Spinal cord (tissue), 10 donors: ENCODE results near the gene KRT8. TPM values are rescaled to one million over a fixed set of nuclear protein-coding genes. Genes with fewer than 3 reads are reported as not detected.

Experiments used
- DNase-seq, 6 donors: peaks; one replicate each; pipeline versions ENCODE4 v3.0.0 to v3.0.0-alpha.2; 2013 to 2015; ENCODE audit warnings: low spot score in 6 of 6, low read depth in 4 of 6
- H3K27ac ChIP-seq: one replicate; pipeline ENCODE4 v1.5.1; 2013; ENCODE audit warnings: low read depth, low read length, control low read depth
- H3K27me3 ChIP-seq: one replicate; pipeline ENCODE4 v1.6.1; 2013; ENCODE audit warnings: low read length; ENCODE audit not compliant: control insufficient read depth, insufficient read depth
- H3K36me3 ChIP-seq: one replicate; pipeline ENCODE4 v1.6.1; 2013; ENCODE audit warnings: low read length; ENCODE audit not compliant: control insufficient read depth, insufficient read depth
- H3K4me1 ChIP-seq: one replicate; pipeline ENCODE4 v1.6.1; 2013; ENCODE audit warnings: low read length; ENCODE audit not compliant: control insufficient read depth, insufficient read depth
- H3K4me3 ChIP-seq: one replicate; pipeline ENCODE4 v1.5.1; 2013; ENCODE audit warnings: low read depth, low read length, control low read depth
- H3K9me3 ChIP-seq: one replicate; pipeline ENCODE4 v1.6.1; 2013; ENCODE audit warnings: low read length; ENCODE audit not compliant: control insufficient read depth, insufficient read depth
- WGBS: methylation state at CpG from one replicate; pipeline ENCODE4 v1.1.5; 2013; ENCODE audit warnings: missing lambda C conversion rate; ENCODE audit not compliant: insufficient coverage; 5-methylcytosine and 5-hydroxymethylcytosine counted together
- polyA plus RNA-seq, 2 donors: library from polyadenylated mRNA; unstranded; fragments of 120-200 nt; gene quantifications; one replicate each; pipeline ENCODE4 v1.2.1, GENCODE V29; 2013; ENCODE audit not compliant: insufficient read length in 2 of 2
- total RNA-seq, 2 donors: library from RNA; depleted of rRNA in 1 of 2; stranded (reverse); fragments of 120-200 nt in 1 of 2; fragments of >200 nt in 1 of 2; gene quantifications; one replicate each; pipeline versions ENCODE4 v1.2.3 to v1.2.4, GENCODE V29; 2013 to 2014
- donor health status: healthy.

KRT8 gene
- total and polyA plus RNA-seq, 4 donors = 0.99 to 12.0 (median 5.9) TPM

DNA sequence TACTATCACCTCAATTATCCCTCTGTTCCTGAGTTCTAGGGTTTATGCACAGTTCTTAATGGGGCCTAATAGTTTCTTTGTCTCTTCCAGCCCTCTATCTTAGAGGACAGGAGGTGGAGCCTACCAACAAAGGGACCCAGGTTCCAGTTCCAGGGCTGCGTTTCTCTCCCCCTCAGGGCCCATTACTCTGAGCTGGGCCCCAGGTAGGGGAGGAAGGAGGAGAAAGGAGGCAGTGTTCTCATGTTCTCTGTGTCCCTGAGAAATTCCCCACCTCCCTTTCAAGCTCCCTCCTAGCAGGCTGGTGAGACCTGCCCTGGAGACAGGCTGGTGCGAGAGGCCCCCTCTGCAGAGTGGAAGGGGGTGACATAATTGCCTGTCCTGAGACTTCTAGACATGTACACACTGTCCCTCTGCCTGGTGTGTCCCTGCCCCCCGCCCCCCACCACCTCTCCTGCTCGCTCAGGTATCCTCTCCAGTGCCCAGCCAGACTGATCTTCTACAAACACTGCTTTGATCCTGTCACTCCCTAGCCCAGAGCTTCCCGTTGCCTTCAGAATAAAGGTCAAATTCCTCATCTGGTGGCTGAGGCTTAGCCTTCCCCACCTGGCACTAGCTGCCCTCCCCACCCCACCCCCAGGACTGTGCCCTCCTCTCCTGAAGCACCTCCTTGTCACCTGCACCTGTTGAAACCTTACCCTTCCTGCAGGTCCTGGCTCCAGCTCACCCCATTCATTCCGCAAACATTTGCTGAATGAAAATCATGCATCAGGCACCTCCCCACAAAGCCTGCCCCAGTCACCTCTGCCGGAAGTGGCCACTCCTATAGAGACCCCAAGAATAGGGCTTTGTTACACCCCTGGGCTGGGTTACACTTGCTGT is 21.1 kb upstream of the KRT8 start:
- no peaks in the 10 kb centered on the region for H3K27me3 ChIP-seq
- DNase-seq = no peak
- no peaks in the 10 kb centered on the region for H3K9me3 ChIP-seq
- H3K36me3 ChIP-seq = no peaks in the 10 kb centered on the region
- H3K27ac ChIP-seq = no peak overlapping the region
- 51% methylated on average over 5 of the region's 7 CpGs for WGBS
- H3K4me1 ChIP-seq = peaks cover 1% of the 10 kb centered on the region
- H3K4me3 ChIP-seq = no peak overlapping the region

DNA sequence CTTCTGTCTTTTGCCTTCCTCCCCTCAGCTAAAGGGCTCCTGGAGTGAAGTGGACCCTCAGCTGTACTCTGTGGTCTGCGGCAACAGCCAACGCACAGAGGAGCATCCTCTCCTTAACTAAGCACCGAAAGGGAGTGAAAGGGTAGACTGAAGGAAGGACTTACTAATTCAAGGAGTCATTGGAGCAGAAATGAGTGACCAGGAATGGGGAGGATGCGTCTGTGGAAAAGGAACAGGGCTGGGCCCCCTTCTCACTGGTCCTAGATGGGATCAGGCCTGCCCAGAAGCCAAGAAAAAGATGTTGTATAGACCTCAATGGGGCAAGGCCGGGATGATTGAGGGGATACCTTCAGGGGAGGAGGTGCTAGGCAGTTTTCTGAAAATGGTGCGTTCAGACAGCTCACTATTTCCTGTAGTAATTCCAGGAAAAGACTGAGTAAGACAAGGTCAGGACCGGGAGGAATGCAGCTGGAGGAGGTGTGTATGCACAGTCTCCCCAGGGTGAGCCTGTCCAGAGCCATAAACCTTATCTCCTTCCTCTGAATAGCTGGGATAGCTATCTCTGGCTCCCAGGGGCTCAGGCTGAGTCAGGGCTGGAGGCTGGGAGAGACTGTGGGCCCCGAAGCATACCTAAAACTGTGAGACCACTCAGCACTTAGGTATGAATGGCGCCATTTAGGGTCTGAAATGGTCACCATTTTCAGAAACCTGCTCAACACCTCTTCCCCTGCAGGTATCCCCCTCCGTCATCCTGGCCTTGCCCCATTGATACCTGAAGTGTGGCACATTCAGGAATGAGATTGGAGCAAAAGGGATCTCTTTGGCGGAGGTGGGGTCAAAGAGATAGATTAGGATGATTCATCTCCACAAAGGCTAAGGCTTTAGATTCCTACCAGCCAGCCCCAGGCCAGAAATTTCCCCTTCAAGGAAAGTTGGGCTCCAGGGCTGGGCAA is 20.2 kb upstream of the KRT8 start:
- 87% methylated on average over 3 of the region's 11 CpGs for WGBS
- H3K4me3 ChIP-seq = no peak overlapping the region
- H3K4me1 ChIP-seq = peaks cover 5% of the 10 kb centered on the region
- no peaks in the 10 kb centered on the region for H3K36me3 ChIP-seq
- no peaks in the 10 kb centered on the region for H3K27me3 ChIP-seq
- no peak for DNase-seq
- H3K9me3 ChIP-seq = no peaks in the 10 kb centered on the region
- no peak overlapping the region for H3K27ac ChIP-seq

DNA sequence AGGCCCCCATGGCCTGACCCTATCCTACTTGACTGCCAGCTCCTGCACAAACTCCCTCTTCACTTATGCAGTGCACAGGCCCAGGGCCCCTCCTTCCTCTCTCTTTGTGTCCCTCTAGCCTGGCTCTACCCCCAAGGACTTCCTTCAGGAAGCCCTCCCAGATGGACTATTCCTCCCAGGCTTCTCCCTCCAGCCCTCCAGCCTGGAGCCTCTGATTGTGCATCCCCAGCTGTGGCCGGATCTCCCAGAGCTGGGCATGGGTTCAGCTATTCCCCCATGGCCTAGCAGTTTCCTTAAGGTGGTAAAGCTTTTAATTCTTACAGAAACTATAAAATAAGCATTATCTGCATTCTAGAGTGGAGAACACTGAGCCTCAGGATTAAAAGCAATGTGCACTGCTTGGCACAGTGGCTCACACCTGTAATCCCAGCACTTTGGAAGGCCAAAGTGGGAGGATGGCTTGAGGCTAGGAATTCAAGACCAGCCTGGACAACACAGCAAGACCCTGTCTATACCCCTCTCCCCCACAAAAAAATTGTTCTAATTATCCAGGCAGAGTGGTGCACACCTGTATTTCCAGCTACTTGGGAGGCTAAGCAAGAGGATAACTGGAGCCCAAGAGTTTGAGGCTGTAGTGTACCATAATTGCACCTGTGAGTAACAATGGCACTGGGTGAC is 16.8 kb upstream of the KRT8 start:
- no peaks in the 10 kb centered on the region for H3K9me3 ChIP-seq
- no CpG with 5 or more reads among the region's 1 CpG for WGBS
- H3K27ac ChIP-seq = no peak overlapping the region
- H3K4me1 ChIP-seq = peaks cover 5% of the 10 kb centered on the region
- DNase-seq = no peak
- no peak overlapping the region for H3K4me3 ChIP-seq
- H3K27me3 ChIP-seq = no peaks in the 10 kb centered on the region
- H3K36me3 ChIP-seq = no peaks in the 10 kb centered on the region

DNA sequence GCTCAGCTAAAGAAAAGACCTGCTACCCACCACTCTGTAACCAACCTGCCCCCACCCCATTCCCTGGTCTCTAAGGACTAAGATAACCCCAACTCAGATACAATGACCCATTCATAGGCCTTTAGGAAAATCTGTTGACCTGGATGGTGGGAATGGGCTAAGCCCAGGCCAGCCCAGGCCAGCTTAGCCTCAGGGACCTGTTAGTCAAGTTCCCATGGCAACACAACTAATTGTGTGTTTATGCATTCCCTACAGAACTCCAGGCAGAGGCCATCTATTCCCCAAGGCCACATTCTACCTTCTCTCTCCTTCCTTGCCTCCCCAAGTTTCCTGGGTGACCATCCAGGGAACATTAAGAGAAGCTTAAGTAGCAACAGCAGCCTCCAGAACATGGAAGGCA is 16.1 kb upstream of the KRT8 start:
- Histone ChIP-seq H3K27ac (no peak overlapping the region), H3K36me3 (no peaks in the 10 kb centered on the region), H3K4me3 (no peak overlapping the region), H3K4me1 (peaks cover 5% of the 10 kb centered on the region), H3K9me3 (no peaks in the 10 kb centered on the region), H3K27me3 (no peaks in the 10 kb centered on the region)
- DNase-seq = no peak

DNA sequence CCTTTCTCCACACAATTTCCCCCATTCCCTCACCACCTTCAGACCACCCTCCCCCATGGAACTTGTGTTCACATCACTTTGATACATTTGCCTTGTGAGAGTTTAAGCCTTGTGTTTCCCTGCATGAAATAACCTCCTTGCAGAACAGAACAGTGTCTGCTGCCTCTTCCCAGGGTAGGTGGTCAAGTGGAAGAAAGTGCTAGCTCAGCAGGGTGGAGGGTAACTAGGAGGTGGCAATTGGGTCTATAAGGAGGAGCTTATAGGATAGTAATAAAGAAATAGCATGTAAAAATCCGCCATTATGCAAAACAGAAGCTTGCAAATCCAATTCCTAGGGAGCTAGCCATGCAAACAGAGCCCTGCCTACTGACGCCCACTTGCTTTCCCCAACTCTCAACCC is 13.9 kb upstream of the KRT8 start:
- no peak overlapping the region for H3K4me3 ChIP-seq
- H3K27ac ChIP-seq = no peak overlapping the region
- DNase-seq = no peak
- H3K36me3 ChIP-seq = no peaks in the 10 kb centered on the region
- H3K27me3 ChIP-seq = no peaks in the 10 kb centered on the region
- no CpG with 5 or more reads among the region's 2 CpGs for WGBS
- no peaks in the 10 kb centered on the region for H3K9me3 ChIP-seq
- H3K4me1 ChIP-seq = peaks cover 5% of the 10 kb centered on the region

DNA sequence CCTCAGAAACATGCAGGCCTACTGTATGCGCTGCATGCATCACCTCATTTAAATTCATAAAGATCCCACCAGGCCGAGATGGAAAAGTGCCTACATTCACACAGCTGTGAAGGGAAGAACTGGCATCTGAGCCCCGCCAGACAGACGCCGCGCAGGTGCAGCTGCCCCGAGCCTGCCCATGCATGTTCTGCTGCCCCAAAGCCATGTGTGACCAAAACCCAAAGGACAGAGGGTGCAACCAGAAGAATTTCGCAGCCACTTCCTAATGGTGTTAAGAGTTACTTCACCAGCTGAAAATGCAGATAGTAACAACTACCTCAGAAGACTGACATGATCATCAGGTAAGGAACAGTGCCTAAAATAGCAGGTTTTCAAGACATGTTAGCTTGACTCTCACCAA is 13.5 kb upstream of the KRT8 start:
- Histone ChIP-seq H3K9me3 (no peaks in the 10 kb centered on the region), H3K4me3 (no peak overlapping the region), H3K27ac (no peak overlapping the region), H3K36me3 (no peaks in the 10 kb centered on the region), H3K27me3 (no peaks in the 10 kb centered on the region), H3K4me1 (peaks cover 5% of the 10 kb centered on the region)
- WGBS = 89% methylated on average over 8 of the region's 8 CpGs
- no peak for DNase-seq

DNA sequence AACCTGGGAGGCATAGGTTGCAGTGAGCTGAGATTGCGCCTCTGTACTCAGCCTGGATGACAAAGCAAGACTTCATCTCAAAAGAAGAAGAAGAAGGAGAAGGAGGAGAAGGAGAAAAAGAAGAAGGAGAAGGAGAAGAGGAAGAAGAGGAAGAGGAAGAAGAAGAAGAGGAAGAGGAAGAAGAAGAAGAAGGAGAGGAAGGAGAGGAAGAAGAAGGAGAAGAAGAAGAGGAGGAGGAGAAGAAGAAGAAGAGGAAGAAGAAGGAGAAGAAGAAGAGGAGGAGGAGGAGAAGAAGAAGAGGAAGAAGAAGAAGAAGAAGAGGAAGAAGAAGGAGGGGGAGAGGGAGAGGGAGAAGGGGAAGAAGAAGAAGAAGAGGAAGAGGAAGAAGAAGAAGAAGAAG is 12.9 kb upstream of the KRT8 start:
- H3K4me1 ChIP-seq = peaks cover 5% of the 10 kb centered on the region
- no peaks in the 10 kb centered on the region for H3K27me3 ChIP-seq
- 100% methylated on average over 1 of the region's 1 CpG for WGBS
- no peaks in the 10 kb centered on the region for H3K36me3 ChIP-seq
- no peak for DNase-seq
- H3K4me3 ChIP-seq = no peak overlapping the region
- H3K9me3 ChIP-seq = no peaks in the 10 kb centered on the region
- no peak overlapping the region for H3K27ac ChIP-seq

DNA sequence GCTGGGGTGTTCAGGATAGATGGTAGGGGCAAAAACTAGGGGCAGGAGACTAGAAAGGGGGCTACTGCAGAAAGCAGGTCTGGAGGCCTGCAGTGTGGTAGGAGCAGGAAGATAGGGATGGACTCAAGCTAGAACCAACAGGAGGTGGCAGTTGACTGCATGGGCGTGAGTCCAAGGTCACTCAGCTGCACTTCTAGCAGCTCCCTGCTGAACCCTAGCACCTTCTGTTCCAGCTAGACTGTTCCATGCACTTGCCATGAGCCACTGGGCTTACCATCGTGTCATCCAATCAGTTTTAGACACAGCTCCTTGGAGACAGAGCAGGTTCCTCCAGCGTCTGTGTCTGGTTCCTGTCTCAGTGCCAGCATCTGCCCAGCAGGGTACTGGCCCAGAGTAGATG is 11.3 kb upstream of the KRT8 start:
- DNase-seq = no peak
- H3K4me3 ChIP-seq = no peak overlapping the region
- H3K4me1 ChIP-seq = peaks cover 5% of the 10 kb centered on the region
- H3K27ac ChIP-seq = no peak overlapping the region
- H3K9me3 ChIP-seq = no peaks in the 10 kb centered on the region
- no peaks in the 10 kb centered on the region for H3K27me3 ChIP-seq
- 68% methylated on average over 3 of the region's 3 CpGs for WGBS
- H3K36me3 ChIP-seq = no peaks in the 10 kb centered on the region

DNA sequence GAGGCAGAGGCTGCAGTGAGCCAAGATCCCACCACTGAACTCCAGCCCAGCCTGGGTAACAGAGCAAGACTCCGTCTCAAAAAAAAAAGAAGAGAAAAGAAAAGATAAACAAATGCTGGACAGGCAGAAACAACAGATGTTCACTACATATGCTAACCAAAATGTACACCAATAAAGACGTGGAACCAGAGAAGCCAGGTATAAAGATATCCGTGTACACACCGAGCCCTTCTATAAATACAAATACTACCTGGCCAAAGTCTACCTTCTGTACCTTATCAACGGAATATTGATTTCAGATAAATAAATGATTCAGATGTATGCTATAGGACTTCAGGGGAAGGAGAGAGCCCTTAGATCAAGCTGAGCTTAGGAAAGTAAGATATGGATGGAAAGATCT is 10.8 kb upstream of the KRT8 start:
- Histone ChIP-seq H3K4me3 (no peak overlapping the region), H3K27ac (no peak overlapping the region), H3K9me3 (no peaks in the 10 kb centered on the region), H3K4me1 (peaks cover under 1% of the 10 kb centered on the region), H3K36me3 (no peaks in the 10 kb centered on the region), H3K27me3 (no peaks in the 10 kb centered on the region)
- WGBS = 88% methylated on average over 1 of the region's 5 CpGs
- DNase-seq = no peak
